Endothelial cell of umbilical vein (primary cell): ENCODE measurements around the gene GRM7.

ENCODE experiments used
- EZH2 ChIP-seq: IDR thresholded peaks from 2 replicates; pipeline ENCODE4 v1.6.1; 2012; ENCODE audit warnings: borderline replicate concordance, low read depth, mild to moderate bottlenecking, moderate library complexity, low read length, inconsistent platforms; ENCODE audit not compliant: severe bottlenecking
- JUN ChIP-seq: IDR thresholded peaks from 2 replicates; pipeline ENCODE4 v1.6.1; 2011; ENCODE audit warnings: borderline replicate concordance, low read depth; ENCODE audit not compliant: insufficient read length, insufficient read depth
- MYC ChIP-seq: IDR thresholded peaks from one replicate; pipeline ENCODE4 v1.6.1; 2011; ENCODE audit warnings: mild to moderate bottlenecking, low read depth, low read length
- POLR2A ChIP-seq: IDR thresholded peaks from 2 replicates; pipeline ENCODE4 v1.6.1; 2012; ENCODE audit warnings: low read depth, mild to moderate bottlenecking, control low read depth, low read length
- POLR2AphosphoS5 ChIP-seq: IDR thresholded peaks from 2 replicates; pipeline ENCODE4 v1.6.1; 2012; ENCODE audit warnings: low read depth, mild to moderate bottlenecking, control low read depth, low read length, moderate library complexity; ENCODE audit not compliant: insufficient read depth
- TF ChIP-seq, protein P1 (sequence below), 2 donors: IDR thresholded peaks; 1 replicate in 1 of 2; 2 replicates in 1 of 2; pipeline ENCODE4 v1.5.1; 2011; ENCODE audit warnings: low read length in 2 of 2, mild to moderate bottlenecking in 2 of 2, moderate library complexity in 2 of 2, control low read depth in 1 of 2, inconsistent platforms in 1 of 2, low read depth in 1 of 2; ENCODE audit not compliant: insufficient read depth in 1 of 2; ENCODE audit errors: extremely low read depth in 1 of 2
- TF ChIP-seq, protein P2 (sequence below): IDR thresholded peaks from 2 replicates; pipeline ENCODE4 v1.6.1; 2011; ENCODE audit not compliant: insufficient read depth, insufficient read length

DNA sequence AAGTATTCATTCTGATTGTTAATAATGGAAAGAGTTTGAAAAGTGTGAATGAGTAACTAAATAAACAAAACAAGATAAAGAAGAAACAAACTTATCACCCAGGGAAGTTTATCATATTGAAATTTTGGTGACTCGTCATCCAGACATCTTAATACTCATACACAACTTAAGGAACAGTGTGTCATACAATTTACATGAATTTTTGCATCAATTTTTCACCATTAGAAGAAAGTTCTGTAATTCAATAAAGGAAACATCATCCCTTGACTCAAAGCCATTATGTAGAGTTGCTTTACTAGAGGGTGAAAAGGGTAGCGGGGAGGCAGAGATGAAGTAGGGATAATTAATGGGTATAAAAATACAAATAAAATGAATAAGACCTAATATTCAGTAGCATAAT, 536.2 kb downstream of the GRM7 start:
- TF ChIP-seq POLR2A (no peak), POLR2AphosphoS5 (no peak), EZH2 (no peak), JUN (no peak), MYC (no peak)
- TF ChIP-seq, protein P1, sequence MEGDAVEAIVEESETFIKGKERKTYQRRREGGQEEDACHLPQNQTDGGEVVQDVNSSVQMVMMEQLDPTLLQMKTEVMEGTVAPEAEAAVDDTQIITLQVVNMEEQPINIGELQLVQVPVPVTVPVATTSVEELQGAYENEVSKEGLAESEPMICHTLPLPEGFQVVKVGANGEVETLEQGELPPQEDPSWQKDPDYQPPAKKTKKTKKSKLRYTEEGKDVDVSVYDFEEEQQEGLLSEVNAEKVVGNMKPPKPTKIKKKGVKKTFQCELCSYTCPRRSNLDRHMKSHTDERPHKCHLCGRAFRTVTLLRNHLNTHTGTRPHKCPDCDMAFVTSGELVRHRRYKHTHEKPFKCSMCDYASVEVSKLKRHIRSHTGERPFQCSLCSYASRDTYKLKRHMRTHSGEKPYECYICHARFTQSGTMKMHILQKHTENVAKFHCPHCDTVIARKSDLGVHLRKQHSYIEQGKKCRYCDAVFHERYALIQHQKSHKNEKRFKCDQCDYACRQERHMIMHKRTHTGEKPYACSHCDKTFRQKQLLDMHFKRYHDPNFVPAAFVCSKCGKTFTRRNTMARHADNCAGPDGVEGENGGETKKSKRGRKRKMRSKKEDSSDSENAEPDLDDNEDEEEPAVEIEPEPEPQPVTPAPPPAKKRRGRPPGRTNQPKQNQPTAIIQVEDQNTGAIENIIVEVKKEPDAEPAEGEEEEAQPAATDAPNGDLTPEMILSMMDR (IDR thresholded peaks at IDR 0.05; ENCODE audit: extremely low read depth in 1 of 2, insufficient read depth in 1 of 2, low read depth in 1 of 2, low read length in 2 of 2), result no peak
- TF ChIP-seq, protein P2, sequence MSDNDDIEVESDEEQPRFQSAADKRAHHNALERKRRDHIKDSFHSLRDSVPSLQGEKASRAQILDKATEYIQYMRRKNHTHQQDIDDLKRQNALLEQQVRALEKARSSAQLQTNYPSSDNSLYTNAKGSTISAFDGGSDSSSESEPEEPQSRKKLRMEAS, result no peak
